ENCODE measurements around the gene HFE. TPM values are rescaled to one million over a fixed set of nuclear protein-coding genes. Genes with fewer than 3 reads are reported as not detected.

HFE gene
- total and polyA plus RNA-seq, 2 of the 13 experiments (the other 11 are each of a cell fraction or from before 2014, with no cell fraction given): 3.7 to 6.3 TPM

- TF ChIP-seq ZNF331 (CRISPR knock-in tag; IDR thresholded peaks at IDR 0.05): peak; percentile 79
- TF ChIP-seq PHF5A (CRISPR knock-in tag; IDR thresholded peaks at IDR 0.05; ENCODE audit: low read depth, unreplicated experiment): no peak
- TF ChIP-seq NKX3-1 (CRISPR knock-in tag; IDR thresholded peaks at IDR 0.05): peak; percentile 94
- TF ChIP-seq MAF1 (CRISPR knock-in tag; IDR thresholded peaks at IDR 0.05; ENCODE audit: borderline replicate concordance): peak; percentile 87; the same call in 1 of the 2 replicates
- TF ChIP-seq PHF20 (CRISPR knock-in tag; IDR thresholded peaks at IDR 0.05): peak; percentile 54; the same call in 1 of the 2 replicates
- TF ChIP-seq ZNF460 (CRISPR knock-in tag; IDR thresholded peaks at IDR 0.05; ENCODE audit: borderline replicate concordance): no peak
- peak; percentile 47; the same call in 1 of the 2 replicates for TF ChIP-seq BCL6 (CRISPR knock-in tag; IDR thresholded peaks at IDR 0.05)
- TF ChIP-seq NPAS2 (CRISPR knock-in tag; IDR thresholded peaks at IDR 0.05; ENCODE audit: borderline replicate concordance): peak; percentile 78; the same call in 1 of the 2 replicates
- TF ChIP-seq POLR2AphosphoS2 (IDR thresholded peaks at IDR 0.05; ENCODE audit: low read depth, low read length): peak; percentile 90; the same call in 1 of the 2 replicates
- TF ChIP-seq TIGD3 (CRISPR knock-in tag; IDR thresholded peaks at IDR 0.05; ENCODE audit: borderline replicate concordance): no peak
- peak; percentile 98 to 100 for TF ChIP-seq POLR2A (IDR thresholded peaks at IDR 0.05; ENCODE audit: insufficient read depth in 1 of 2, low read depth in 2 of 2, low read length in 2 of 2)
- 0 out of 2 replicates have a peak, but pooled peaks have one; percentile 55 for TF ChIP-seq RFXANK (CRISPR knock-in tag; IDR thresholded peaks at IDR 0.05)
- TF ChIP-seq ATAD3A (CRISPR knock-in tag; IDR thresholded peaks at IDR 0.05): no peak
- TF ChIP-seq, protein P1, sequence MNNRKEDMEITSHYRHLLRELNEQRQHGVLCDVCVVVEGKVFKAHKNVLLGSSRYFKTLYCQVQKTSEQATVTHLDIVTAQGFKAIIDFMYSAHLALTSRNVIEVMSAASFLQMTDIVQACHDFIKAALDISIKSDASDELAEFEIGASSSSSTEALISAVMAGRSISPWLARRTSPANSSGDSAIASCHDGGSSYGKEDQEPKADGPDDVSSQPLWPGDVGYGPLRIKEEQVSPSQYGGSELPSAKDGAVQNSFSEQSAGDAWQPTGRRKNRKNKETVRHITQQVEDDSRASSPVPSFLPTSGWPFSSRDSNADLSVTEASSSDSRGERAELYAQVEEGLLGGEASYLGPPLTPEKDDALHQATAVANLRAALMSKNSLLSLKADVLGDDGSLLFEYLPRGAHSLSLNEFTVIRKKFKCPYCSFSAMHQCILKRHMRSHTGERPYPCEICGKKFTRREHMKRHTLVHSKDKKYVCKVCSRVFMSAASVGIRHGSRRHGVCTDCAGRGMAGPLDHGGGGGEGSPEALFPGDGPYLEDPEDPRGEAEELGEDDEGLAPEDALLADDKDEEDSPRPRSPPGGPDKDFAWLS (CRISPR knock-in tag; IDR thresholded peaks at IDR 0.05; ENCODE audit: borderline replicate concordance): no peak
- peak; percentile 97 for TF ChIP-seq SRSF1 (optimal IDR thresholded peaks at IDR 0.05; ENCODE audit: low read depth, low read length)
- TF ChIP-seq NFYB (CRISPR knock-in tag; IDR thresholded peaks at IDR 0.05): peak; percentile 97
- TF ChIP-seq NR2F2 (IDR thresholded peaks at IDR 0.05; ENCODE audit: borderline replicate concordance, low read depth): peak; percentile 11; the same call in 1 of the 2 replicates
- TF ChIP-seq ZNF570 (CRISPR knock-in tag; IDR thresholded peaks at IDR 0.05; ENCODE audit: borderline replicate concordance): peak; percentile 79; the same call in 1 of the 2 replicates
- peak; percentile 96 for TF ChIP-seq TARDBP (CRISPR knock-in tag; IDR thresholded peaks at IDR 0.05)
- TF ChIP-seq BORCS8-MEF2B (CRISPR knock-in tag; IDR thresholded peaks at IDR 0.05): peak; percentile 94
- TF ChIP-seq ERF (CRISPR knock-in tag; IDR thresholded peaks at IDR 0.05): peak; percentile 66
- no peak; the same call in none of the 2 replicates for TF ChIP-seq HOXA9 (CRISPR knock-in tag; IDR thresholded peaks at IDR 0.05; ENCODE audit: borderline replicate concordance)
- TF ChIP-seq ZNF672 (CRISPR knock-in tag; IDR thresholded peaks at IDR 0.05): peak; percentile 40; the same call in 1 of the 2 replicates
- peak; percentile 69; the same call in 1 of the 2 replicates for TF ChIP-seq ZNF329 (CRISPR knock-in tag; IDR thresholded peaks at IDR 0.05; ENCODE audit: low read depth)
- 0 out of 2 replicates have a peak, but pooled peaks have one; percentile 72 for TF ChIP-seq ZNF550 (CRISPR knock-in tag; IDR thresholded peaks at IDR 0.05; ENCODE audit: borderline replicate concordance)
- TF ChIP-seq TOPORS (CRISPR knock-in tag; IDR thresholded peaks at IDR 0.05): peak; percentile 98
- TF ChIP-seq KLF16 (CRISPR knock-in tag; IDR thresholded peaks at IDR 0.05): peak in 1 of 2 experiments; percentile 82; a peak in 2 of 4 replicates
- TF ChIP-seq ZNF30 (CRISPR knock-in tag; IDR thresholded peaks at IDR 0.05): 0 out of 2 replicates have a peak, but pooled peaks have one; percentile 83
These were observed 41.9 kb upstream of the HFE start (continued) for GRCh38 chr6:26045065-26045927.
